Bronchial epithelial cell (primary cell): ENCODE data around the gene SART3. TPM values are rescaled to one million over a fixed set of nuclear protein-coding genes. Genes with fewer than 3 reads are reported as not detected.

ENCODE experiments used
- DNase-seq: peaks from one replicate; pipeline ENCODE4 v3.0.0-alpha.2; 2010; ENCODE audit warnings: low read depth
- FAIRE-seq: peaks from 2 replicates; lab custom pipeline; 2011; peaks lifted over from hg19 to GRCh38; lab: Jason Lieb, UNC
- H3K27me3 ChIP-seq: 2 replicates; pipeline ENCODE4 v1.5.1; 2011; ENCODE audit warnings: low read length; ENCODE audit not compliant: control insufficient read depth, insufficient read depth
- H3K36me3 ChIP-seq: 2 replicates; pipeline ENCODE4 v1.5.1; 2011; ENCODE audit warnings: low read length; ENCODE audit not compliant: control insufficient read depth, insufficient read depth
- H3K4me3 ChIP-seq: 2 replicates; pipeline ENCODE4 v1.5.1; 2011; ENCODE audit warnings: mild to moderate bottlenecking, low read depth, low read length, control low read depth
- total RNA-seq: library from RNA; depleted of rRNA; stranded (reverse); fragments of >200 nt; gene quantifications from 2 replicates; pipeline ENCODE4 v1.2.1, GENCODE V29; 2014
- TF ChIP-seq, protein P1 (sequence below): IDR thresholded peaks from 2 replicates; pipeline ENCODE4 v1.5.1; 2011; ENCODE audit warnings: mild to moderate bottlenecking, moderate library complexity, low read length, control low read depth, inconsistent platforms; ENCODE audit not compliant: insufficient read depth, severe bottlenecking

SART3 gene
- total RNA-seq, 1 donor from 2014 or later, result 41.6 TPM

- DNase-seq, result no peak
- Histone ChIP-seq H3K4me3 (no peak overlapping the region), H3K36me3 (peaks cover 29% of the 10 kb centered on the region), H3K27me3 (no peaks in the 10 kb centered on the region)
- no peak for FAIRE-seq
- TF ChIP-seq, protein P1, sequence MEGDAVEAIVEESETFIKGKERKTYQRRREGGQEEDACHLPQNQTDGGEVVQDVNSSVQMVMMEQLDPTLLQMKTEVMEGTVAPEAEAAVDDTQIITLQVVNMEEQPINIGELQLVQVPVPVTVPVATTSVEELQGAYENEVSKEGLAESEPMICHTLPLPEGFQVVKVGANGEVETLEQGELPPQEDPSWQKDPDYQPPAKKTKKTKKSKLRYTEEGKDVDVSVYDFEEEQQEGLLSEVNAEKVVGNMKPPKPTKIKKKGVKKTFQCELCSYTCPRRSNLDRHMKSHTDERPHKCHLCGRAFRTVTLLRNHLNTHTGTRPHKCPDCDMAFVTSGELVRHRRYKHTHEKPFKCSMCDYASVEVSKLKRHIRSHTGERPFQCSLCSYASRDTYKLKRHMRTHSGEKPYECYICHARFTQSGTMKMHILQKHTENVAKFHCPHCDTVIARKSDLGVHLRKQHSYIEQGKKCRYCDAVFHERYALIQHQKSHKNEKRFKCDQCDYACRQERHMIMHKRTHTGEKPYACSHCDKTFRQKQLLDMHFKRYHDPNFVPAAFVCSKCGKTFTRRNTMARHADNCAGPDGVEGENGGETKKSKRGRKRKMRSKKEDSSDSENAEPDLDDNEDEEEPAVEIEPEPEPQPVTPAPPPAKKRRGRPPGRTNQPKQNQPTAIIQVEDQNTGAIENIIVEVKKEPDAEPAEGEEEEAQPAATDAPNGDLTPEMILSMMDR, result no peak
These were observed 5.5 kb upstream of the SART3 start for GRCh38 chr12:108566452-108566851.

GRCh38 chr12:108565976-108566375 lies 5.0 kb upstream of the SART3 start:
- TF ChIP-seq, protein P1, result no peak
- FAIRE-seq (no peak), DNase-seq (peak; percentile 92)
- Histone ChIP-seq H3K36me3 (peaks cover 29% of the 10 kb centered on the region), H3K4me3 (no peak overlapping the region), H3K27me3 (no peaks in the 10 kb centered on the region)

DNA sequence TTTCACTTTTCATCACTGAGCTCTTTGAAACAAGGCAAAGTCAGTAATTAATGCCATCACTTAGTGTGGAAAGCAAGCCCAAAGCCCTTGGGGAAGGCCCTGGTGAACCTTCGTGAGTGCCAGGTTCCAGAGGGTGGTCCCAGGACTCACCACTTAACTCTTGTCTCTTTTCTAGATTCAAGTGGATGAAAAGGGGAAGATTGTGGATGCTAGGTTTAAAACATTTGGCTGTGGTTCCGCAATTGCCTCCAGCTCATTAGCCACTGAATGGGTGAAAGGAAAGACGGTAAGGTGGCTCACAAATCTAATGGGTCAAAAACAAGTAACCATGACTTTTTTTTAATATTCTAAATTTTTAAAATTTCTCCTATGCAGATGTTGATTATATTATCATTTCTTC lies 4.2 kb upstream of the SART3 start:
- no peak overlapping the region for H3K4me3 ChIP-seq
- peaks cover 29% of the 10 kb centered on the region for H3K36me3 ChIP-seq
- DNase-seq (no peak), FAIRE-seq (no peak)
- no peaks in the 10 kb centered on the region for H3K27me3 ChIP-seq
- TF ChIP-seq, protein P1, result no peak

GRCh38 chr12:108564724-108565123 lies 3.8 kb upstream of the SART3 start:
- DNase-seq, result no peak
- TF ChIP-seq, protein P1, result no peak
- FAIRE-seq, result no peak

DNA sequence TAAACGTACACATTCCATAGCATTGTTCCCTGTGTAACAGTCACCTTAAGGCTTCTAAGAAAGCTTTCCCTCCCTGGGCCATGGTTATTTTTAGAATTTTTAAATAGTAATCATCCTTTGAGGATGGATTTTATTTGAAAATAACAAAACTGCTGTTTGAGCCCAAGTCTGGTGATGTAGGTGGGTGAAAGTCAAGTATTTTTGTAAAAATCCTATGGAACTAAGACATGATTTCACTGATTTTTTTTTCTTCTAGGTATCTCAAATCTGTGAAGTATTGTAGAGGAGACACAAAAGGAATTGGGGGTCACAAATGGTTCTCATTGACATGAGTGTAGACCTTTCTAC lies 2.8 kb upstream of the SART3 start:
- no peak overlapping the region for H3K4me3 ChIP-seq

More at GRCh38 chr12:108564724-108565123, 3.8 kb upstream of the SART3 start:
- H3K4me3 ChIP-seq, result no peak overlapping the region
- H3K36me3 ChIP-seq, result peaks cover 29% of the 10 kb centered on the region
- H3K27me3 ChIP-seq, result no peaks in the 10 kb centered on the region

More for the DNA sequence above, 2.8 kb upstream of the SART3 start:
- FAIRE-seq (no peak), DNase-seq (no peak)
- H3K36me3 ChIP-seq, result peaks cover 28% of the 10 kb centered on the region
- H3K27me3 ChIP-seq, result no peaks in the 10 kb centered on the region
- TF ChIP-seq, protein P1, result no peak
